Fibroblast of skin of abdomen (primary cell): Measurements from ENCODE around the gene ITGBL1.

Experiments
- DNase-seq: peaks from one replicate; pipeline ENCODE4 v3.0.0-alpha.2; 2013

The ITGBL1 gene

DNA sequence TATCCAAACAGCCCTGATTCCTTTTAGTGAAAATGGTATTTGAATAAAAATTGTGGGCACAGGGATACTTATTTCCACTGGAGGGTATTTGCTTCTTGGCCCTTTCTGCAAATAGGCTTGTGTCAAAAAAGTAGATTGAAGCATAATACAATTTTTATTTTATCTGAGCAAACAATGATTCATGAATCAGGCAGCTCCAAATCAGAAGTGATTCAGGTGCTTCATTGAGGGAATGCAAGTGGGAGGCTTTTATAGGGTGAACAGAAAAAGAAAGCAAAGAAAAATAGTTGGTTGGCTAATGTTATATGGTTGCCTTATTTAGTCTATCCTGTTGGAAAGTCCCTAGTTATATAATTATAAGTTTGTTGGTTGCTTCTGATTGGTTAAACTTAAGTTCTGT, 117.9 kb downstream of the ITGBL1 start:
- no peak for DNase-seq

DNA sequence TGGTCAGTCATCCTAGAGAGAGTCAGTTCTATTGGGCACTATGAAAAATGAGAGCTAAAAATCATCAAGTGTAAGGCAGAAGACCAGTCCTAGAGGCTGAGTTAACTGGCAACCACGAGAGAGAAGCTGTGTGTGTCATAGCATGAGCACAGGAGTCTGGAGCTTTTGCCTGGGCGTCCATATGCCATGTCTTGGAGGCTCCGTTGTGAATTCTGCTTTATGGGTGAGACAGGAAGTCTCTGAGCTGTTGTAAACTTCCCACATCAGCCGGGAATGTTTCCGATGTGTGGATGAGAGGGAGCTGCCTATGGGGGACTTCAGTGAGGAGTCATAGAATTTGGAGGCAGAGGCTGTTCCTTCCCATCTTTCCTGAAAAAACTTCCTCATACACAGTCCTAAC, 120.0 kb downstream of the ITGBL1 start:
- no peak for DNase-seq

DNA sequence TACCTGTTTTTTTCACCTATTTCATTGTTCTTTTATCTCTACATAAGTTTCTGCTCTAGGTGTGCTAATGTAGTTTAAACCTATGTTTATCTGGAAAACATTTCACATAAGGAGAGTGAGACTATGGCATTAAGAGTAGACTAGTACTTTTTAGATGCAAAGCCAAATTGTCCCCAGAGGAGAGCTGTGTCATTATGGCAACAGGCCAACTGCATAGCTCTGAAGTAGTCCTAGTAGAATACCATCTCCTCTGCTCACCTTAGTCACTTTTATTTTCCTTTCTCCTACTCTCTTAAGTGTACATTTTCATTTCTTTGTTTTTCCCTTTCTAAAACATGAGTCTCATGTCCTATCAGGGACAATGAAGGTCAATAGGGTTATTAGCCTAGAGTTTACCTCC, 123.1 kb downstream of the ITGBL1 start:
- no peak for DNase-seq

DNA sequence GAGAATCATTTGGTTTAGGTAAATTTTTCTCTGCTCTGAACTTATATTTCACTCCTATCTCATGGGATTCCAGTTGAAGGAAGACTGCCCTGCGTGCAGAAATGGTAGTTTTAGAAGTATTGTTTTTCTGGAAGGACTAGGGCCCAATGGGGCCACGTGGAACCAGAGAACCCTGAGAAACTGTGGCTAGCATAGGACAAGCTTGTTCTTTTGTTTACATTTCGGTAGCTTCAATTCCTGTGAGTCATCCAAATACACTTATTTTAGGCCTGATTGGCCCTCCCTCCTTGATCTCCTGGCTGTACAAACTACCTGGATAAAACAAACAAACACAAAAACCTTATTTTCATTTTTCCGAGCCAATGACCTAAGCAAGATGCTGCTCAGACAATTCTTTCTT, 124.0 kb downstream of the ITGBL1 start:
- DNase-seq: no peak

DNA sequence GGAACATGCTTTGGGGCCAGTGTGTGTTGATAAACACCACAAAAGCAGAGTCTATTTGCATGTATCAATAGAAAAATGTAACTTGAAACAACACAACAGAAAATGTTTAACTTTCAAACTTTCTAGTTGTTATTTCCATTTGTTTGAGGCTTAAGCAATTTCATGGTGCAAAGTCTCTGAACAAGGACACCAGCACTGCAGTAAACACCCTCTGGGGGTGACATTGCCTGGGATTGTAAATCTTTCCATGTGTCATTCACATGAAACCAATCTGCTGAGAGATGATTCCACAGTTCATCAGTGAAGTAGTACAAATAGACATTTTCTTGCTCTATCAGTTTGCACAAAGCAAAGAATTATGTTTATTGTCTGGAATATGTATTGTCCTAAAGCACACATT, 124.5 kb downstream of the ITGBL1 start:
- DNase-seq: no peak

DNA sequence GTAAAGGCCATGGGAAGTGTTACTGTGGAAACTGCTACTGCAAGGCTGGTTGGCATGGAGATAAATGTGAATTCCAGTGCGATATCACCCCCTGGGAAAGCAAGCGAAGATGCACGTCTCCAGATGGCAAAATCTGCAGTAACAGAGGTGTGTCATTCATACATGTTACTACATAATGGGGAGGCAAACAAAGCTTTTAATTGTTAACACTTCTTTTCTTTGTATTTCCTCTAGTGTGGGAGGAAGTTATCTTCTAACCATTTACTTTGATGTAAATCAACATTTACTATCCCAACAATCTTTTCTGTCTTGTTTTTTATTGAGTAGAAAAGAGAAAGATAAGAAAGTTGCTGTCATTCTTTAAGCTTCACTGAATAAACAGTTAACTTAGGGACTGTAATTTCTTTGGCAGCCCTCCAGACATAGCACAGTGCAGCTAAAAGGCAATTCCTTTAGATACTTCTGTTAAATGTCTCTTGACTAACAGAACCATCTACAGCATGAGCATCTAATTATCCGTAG, 126.9 kb downstream of the ITGBL1 start:
- peak; percentile 40 for DNase-seq

DNA sequence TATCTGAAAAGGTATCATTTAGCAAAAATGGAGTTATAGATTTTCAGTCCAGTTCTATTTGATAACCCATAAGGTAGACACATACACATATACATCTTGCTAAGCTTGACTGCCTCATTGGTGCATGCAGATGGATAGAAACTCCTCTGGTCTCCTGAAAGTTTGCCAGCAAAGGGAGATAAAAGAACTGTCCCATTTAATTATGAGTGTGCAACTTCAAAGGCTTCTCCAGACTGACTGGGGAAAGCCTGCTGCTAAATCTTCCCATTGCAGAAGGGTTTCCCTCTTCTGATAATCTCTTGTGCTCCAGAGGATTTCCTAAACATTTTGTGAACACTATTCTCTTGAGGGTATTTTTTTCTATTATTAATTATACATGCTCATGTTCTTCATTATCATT, 131.9 kb downstream of the ITGBL1 start:
- DNase-seq: no peak

DNA sequence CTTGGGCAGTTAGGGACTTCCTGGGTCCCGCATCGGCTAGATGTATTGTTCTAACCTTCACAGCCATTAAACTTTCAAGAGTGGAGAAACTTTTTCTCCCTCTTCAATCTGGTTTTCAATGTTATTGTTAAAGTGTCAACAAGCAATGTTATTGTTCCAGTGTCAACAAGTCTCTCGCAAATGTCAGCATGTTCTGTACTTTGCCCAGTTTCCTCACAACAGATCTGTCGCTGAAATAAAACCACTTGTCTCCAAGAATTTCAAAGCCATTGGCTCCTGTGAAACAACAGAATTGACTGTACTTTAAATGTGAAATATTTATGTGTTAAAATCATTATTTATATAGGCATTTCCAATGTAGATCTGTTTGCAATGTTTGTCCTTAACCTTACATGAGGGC, 138.0 kb downstream of the ITGBL1 start:
- no peak for DNase-seq

DNA sequence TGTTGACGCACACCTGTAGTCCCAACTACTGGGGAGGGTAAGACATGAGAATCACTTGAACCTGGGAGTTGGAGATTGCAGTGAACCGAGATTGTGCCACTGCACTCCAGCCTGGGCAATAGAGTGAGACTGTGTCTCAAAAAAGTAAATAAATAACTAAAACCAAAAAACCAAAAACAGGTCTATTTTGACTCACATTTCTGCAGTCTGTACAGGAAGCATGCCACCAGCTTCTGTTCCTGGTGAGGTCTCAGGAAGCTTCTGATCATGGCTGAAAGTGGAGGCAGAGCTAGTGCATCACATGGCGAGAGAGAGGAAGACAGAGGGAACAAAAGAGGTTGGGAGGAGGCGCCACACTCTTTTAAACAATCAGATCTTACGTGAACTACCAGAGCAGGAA, 142.5 kb downstream of the ITGBL1 start:
- DNase-seq: no peak

DNA sequence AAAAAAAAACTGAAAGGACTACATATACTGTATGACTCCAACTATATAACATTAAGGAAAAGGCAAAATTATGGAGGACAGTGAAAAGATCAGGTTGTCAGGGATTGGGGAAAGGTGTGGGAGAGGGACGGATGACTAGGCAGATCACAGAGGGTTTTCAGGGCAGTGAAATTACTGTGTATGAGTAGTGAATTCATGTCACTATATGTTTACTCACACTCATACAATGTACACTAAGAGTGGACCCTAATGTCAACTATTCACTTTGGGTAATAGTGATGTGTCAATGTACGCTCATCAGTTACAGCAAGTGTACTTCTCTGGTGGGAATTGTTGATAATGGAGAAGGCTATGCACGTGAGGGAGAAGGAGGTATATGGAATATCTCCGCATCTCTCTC, 144.3 kb downstream of the ITGBL1 start:
- DNase-seq: no peak

DNA sequence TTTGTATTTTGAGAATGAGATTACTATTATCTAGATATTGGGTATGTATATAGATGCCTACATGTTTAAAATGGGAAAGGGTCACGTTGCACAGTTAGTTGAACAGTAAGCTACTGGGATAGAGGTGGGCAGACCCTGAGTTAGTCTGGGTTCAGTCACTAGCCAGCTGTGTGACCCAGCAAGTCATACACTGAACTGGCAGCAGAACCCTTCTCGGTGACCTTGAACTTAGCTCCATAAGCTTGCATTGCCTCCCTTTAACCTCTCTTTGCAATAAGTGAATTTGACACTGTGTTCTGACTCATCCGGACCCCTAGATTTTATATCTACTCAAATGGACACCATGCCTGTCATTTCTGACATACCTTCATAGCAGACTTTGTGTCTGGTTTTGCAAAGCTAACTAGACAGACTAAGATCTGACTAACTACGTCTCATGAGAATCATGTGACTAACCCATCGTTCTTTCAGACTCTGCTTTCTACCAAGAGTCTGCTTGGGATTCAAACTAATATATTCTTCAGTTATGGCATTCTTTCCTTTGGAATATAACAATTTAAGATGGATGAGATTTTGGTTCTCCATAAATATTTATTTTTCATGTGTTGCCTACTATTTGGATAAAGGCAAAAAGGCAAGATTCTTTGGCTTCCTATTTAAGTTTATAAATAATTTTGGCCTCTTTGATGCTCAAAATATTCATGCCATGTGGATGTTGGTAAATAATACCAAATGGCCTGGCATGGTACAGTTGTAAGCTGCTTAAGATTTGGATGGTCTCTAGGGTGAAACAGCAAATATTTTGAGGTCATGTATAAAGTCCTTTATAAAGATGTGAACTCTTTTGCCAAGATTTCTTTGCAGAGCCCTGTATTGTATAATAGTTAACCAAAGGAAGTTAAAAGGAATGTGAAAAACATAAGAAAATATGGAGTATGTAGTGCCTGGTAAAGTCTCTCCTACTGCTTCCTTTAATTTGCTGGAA, 159.3 kb downstream of the ITGBL1 start:
- DNase-seq: peak; percentile 31

DNA sequence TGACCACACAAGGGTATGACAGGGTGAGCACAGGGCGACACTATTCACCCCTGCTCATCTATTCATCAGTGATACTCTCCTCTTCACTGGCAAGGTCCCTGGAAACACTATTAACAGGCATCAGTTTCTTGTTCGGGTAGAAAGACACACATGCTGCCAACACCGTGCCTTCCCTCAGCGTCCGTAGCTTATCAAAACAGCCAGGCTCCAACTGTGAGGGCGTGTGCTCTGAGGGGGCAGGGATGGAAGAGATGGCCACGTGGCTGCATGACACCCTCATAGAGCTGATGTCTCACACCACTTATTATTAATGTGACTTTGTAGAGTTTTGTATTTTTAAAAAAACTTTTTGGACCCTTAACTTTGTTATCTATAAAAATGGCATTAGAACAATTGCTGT, 160.3 kb downstream of the ITGBL1 start:
- no peak for DNase-seq

DNA sequence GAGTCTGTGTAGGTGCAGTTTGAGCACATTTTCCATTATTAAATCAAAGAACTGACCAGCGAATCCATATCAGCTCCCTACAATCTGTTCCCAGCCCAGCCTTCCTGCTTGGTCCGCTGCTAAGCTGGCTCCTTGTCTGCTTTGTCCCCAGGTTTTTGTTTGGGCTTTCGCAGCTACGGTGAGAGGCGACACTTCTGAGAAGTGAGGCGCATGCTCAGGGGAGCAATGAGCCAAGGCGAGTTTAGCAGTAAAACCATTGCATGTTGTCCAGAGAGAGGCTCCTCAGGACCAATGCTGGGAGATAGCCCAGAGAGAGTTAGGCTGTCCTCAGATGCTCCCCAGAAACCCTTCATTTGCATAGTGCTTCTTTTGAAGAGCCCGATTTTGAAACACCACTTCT, 162.0 kb downstream of the ITGBL1 start:
- DNase-seq: no peak

DNA sequence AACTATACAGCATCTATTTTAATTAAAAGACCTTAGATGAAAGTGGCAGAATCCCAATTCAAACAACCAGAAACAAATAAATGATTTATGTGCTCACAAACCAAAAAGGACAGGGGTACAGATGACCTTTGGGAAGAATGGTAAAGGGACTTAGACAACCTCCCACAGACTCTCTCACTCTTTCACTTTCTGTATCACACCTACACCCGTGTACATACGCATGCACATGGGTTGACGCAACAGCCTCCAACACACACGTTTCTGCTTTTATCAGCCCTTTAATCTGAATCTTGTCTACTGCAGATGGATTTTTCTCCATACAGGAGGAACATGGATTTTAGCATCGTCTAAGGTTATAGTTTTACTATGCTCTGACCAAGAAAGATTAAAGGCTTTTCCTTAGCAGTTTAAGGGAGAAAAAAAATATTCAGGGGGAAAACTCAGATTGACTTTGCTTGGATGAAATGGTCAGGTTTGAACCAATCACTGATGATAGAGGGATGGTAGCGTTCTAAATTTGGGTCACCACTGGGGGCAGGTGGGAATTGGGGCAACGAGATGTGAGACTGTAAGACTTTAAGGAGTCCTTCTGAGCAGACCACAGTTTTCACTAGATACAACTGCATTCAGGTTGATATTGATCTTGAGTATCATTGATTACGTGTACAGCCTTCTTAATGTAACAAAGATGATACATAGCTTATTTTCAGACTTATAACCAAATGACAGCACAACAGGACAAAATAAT, 166.1 kb downstream of the ITGBL1 start:
- DNase-seq: no peak

DNA sequence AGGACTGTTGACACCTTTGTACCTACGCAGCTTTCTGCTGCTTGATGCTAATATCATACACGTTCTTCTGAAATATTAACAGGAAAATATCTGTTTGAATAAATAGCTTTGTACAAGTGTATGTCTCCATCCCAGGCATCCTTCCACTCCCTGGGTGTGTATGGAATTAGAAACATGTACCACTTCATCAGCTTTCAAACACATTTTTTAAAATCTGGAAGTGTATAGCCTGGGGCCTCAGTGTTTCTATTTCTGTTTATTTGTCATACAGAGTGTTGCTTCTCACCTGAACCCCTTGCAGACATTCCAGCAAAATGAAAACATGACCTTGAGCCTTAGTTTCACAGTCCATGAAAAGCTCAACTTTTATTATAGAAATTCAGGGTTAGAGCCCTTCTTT, 168.6 kb downstream of the ITGBL1 start:
- DNase-seq: no peak

DNA sequence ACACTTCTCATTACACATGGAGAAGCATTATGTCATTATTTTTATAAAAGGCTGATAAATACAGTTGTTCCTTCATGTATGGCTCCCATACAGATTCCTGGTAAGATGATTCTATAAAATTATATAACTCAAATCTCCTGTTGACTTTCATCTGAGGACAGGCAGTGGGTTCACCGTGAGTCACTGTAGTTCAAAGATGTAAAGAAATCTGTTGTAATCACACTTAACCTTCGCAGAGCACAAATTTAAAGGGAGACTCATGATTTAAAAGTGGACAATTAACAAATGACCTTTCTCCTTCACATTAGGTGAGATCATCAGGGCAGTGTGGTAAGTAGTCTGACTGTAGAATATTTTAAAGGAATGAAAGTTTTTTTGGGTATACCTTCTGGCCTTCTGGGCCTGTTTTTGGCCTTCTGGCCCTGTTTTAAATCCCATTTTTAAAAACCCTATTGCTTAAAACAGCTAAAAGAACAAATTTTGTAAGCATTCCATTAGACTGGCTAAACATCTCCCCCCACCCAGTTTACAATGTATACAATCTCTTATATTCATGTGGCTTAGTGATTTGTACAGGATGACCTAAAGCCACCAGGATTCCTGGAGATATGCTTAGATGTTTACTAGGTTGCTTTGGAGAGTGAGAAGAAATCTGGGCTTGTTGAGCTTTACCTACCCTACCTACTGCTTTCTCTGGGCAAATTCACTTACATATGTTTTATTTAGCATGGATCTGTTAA, 171.2 kb downstream of the ITGBL1 start:
- DNase-seq: peak; percentile 28

DNA sequence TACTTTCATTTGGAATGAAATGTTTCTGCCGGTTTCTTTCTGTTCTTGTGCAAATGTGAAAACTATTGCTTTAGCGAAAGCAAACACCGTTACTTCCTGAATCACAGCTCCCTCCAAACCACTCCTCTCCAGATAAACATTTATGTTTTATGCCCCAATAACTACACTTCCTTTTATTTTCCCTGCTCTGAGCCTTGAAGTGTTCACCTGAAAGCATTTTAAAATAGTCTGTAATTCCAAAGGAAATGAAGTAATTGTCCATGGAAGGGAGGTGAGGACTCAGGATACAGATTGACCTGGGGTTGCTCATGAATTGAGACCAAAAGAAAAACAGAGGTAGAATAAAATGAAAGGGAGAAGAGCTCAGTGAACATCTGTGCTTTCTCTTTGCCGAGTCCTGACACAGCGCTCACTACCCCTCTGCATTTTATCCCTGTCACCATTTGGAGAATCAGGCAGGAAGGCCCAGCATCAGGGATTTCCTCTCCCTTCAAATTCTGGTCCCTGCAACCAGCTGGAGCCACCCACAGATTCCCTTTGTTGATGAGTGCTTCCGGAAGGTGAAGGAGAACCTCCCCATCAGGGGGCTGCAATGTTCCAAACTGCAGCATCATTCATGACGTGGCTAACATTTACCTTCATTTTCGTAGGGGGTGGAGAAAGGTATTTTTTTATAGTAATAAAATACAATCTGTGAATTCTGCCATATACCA, 171.9 kb downstream of the ITGBL1 start:
- no peak for DNase-seq

DNA sequence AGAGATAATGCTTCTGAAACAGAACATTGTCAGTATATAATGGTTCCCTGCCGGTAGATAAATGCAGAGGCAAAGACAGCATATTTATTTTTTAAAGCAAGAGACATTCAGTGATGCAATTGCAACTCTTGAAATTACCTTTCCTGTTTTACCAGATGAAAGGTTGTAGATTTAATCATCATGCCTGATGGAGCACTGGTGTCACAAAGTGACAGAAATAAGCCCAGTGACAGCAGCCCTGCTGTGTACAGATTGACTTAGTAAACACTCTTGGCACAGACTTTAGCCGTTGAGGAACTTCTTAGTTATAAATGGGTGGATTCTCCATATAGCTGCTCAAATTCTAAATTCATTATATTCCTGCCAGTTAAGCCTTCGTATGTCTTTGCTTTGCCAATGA, 172.5 kb downstream of the ITGBL1 start:
- DNase-seq: no peak

DNA sequence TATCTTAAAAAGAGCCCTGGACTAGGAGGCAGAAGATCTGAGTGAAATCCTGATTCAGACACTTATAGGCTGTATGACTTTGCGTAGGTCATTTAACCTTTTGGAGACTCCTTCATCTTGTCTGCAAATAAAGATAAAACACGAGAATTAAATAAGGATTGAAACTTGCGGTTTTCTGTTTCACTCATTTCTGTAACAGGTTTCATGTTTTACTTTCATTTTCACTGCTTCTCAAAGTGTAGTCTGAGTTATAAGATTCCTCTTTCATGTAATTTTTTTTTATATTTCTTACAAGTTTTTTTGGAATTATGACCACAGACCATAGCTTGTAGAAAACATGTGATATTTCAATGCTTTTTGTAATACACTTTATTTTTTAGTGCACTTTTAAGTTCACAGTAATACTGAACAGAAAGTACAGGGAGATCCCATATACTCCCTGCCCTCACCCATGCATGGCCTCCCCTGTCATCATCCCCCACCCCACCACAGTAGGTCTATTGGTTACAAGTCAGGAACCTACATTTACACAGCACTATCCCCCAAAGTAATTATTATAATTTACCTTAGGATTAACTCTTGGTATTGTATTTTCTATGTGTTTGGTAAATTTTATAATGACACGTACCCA, 174.6 kb downstream of the ITGBL1 start:
- no peak for DNase-seq

DNA sequence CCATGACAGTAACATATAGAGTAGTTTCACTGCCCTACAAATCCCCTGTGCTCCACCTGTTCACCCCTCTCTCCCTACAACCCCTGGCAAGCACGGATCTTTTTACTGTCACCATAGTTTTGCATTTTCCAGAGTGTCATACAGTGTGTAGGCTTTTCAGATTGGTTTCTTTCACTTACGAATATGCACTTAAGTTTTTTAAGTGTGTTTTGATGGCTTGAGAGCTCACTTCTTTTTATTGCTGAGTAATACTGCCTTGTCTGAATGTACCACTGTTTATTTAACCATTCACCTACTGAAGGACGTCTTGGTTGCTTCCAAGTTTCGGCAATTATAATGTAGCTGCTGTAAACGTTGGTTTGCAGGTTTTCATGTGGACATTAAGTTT, 175.1 kb downstream of the ITGBL1 start:
- no peak for DNase-seq

DNA sequence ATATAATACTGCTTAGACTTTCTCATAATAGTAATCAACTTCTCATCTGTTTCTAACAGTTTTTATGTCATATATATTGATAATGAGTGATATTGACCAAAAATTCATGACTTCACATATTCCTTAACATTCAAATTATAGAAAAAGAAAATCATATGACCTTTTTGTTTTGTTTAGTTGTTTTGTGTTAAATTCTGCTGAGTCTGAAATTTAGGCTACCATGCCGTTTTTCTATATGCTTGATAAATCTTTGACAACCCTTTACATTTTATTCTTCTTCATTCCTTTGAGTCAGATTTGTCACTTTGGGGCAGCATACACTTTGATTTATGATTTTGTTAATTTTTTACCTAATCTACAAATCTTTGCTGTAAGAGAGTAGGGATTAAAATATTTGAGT, 176.4 kb downstream of the ITGBL1 start:
- DNase-seq: no peak

DNA sequence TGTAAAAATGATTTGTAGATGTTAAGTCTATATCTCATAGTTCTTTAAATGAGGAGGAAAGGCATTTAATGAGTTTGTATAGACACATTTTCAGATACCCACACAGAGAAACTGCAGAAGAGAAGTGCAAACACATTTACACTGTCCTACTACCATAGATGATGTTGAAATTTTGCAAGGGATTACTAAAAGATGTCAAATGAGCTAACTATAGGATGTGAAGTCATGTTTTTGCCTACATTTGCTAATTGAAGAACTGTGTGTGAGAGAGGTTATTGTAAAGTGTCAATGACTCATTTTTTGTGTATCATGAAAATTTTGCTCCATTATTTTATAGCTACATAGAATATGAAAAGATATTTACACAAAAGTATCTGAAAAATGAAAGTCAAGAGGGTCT, 178.9 kb downstream of the ITGBL1 start:
- DNase-seq: no peak
